HL-60 (cell line): Measurements from ENCODE around the gene COG8.

Experiments used
- CTCF ChIP-seq: IDR thresholded peaks from one replicate; pipeline ENCODE4 v1.5.1; 2011; ENCODE audit warnings: low read length, control low read depth, inconsistent platforms; ENCODE audit not compliant: insufficient read depth
- GABPA ChIP-seq: IDR thresholded peaks from 2 replicates; pipeline ENCODE4 v1.6.1; 2012; ENCODE audit warnings: low read depth
- POLR2AphosphoS5 ChIP-seq: IDR thresholded peaks from 2 replicates; pipeline ENCODE4 v1.6.1; 2012; ENCODE audit warnings: low read depth
- REST ChIP-seq: IDR thresholded peaks from 2 replicates; pipeline ENCODE4 v1.6.1; 2012; ENCODE audit warnings: low read depth; ENCODE audit not compliant: insufficient replicate concordance

GRCh38 chr16:69349536-69349935 is 10.2 kb upstream of the COG8 start:
- no peak for TF ChIP-seq CTCF
- no peak for TF ChIP-seq POLR2AphosphoS5
- no peak for TF ChIP-seq REST
- no peak for TF ChIP-seq GABPA
